ENCODE measurements around the gene GALNT10.

- TF ChIP-seq POLR2A (IDR thresholded peaks at IDR 0.05; ENCODE audit: low read length) (no peak), SREBF2 (IDR thresholded peaks at IDR 0.05) (no peak), ZFP36 (IDR thresholded peaks at IDR 0.05; ENCODE audit: borderline replicate concordance, partially characterized antibody) (no peak), MYC (IDR thresholded peaks at IDR 0.05; ENCODE audit: borderline replicate concordance, low read length) (no peak), CTCF (IDR thresholded peaks at IDR 0.05) (no peak), RFX5 (IDR thresholded peaks at IDR 0.05) (no peak)
These were observed 38.2 kb downstream of the GALNT10 start for GRCh38 chr5:154228696-154229095.
